Vagina (tissue), 2 donors: ENCODE data around the gene ADD1. TPM values are rescaled to one million over a fixed set of nuclear protein-coding genes. Genes with fewer than 3 reads are reported as not detected.

Experiments used
- DNase-seq, 2 donors: peaks; one replicate each; pipeline ENCODE4 v3.0.0-alpha.2; 2017; ENCODE audit errors: extremely low spot score in 2 of 2
- H3K27ac ChIP-seq: fragments of 200-600 bp; sonication (generic); one replicate; pipeline ENCODE4 v1.5.1; 2019
- H3K27me3 ChIP-seq: fragments of 200-600 bp; sonication (generic); one replicate; pipeline ENCODE4 v1.5.1; 2019
- H3K36me3 ChIP-seq, 2 donors: fragments of 200-600 bp; sonication (generic); one replicate each; pipeline ENCODE4 v1.5.1; 2017 to 2019
- H3K4me1 ChIP-seq: fragments of 200-600 bp; sonication (generic); one replicate; pipeline ENCODE4 v1.5.1; 2019
- H3K4me3 ChIP-seq, 2 donors: fragments of 200-600 bp; sonication (generic); 1 replicate in 1 of 2; 2 replicates in 1 of 2; pipeline ENCODE4 v1.5.1; 2016 to 2019
- H3K9me3 ChIP-seq: fragments of 200-600 bp; sonication (generic); one replicate; pipeline ENCODE4 v1.5.1; 2019
- CTCF ChIP-seq, 3 experiments: fragments of 450-650 bp in 2 of 3; fragments of 200-600 bp in 1 of 3; sonication (generic) in 1 of 3; IDR thresholded peaks; one replicate each; pipeline ENCODE4 v1.5.1; 2017 to 2019; ENCODE audit warnings: antibody characterized with exemption in 3 of 3, mild to moderate bottlenecking in 2 of 3, moderate library complexity in 2 of 3
- POLR2A ChIP-seq, 2 donors: fragments of 450-650 bp; IDR thresholded peaks; one replicate each; pipeline ENCODE4 v1.6.1; 2017; ENCODE audit warnings: antibody characterized with exemption in 2 of 2, mild to moderate bottlenecking in 2 of 2, moderate library complexity in 2 of 2
- POLR2AphosphoS5 ChIP-seq, 2 donors: sonication (generic); formaldehyde crosslinking; IDR thresholded peaks; one replicate each; pipeline ENCODE4 v1.9.0; 2017; ENCODE audit warnings: antibody characterized with exemption in 2 of 2, mild to moderate bottlenecking in 2 of 2, low read depth in 1 of 2; ENCODE audit not compliant: insufficient read depth in 1 of 2
- intact Hi-C: fragments of 100-400 bp; cut with DNase I; formaldehyde crosslinking; loops from one replicate; pipeline ENCODE4 v1.15.1; 2023
- total RNA-seq: library from RNA; depleted of rRNA; stranded (reverse); fragments of >200 nt; gene quantifications from one replicate; pipeline ENCODE4 v1.2.3, GENCODE V29; 2016

The ADD1 gene
- total RNA-seq, 1 donor from 2014 or later, result 228 TPM

GRCh38 chr4:2871911-2872310, 28.3 kb downstream of the ADD1 start:
- DNase-seq, result no peak
- H3K27me3 ChIP-seq, result no peaks in the 10 kb centered on the region
- peaks cover 0 to 10% of the 10 kb centered on the region in 2 donors for H3K36me3 ChIP-seq
- H3K4me1 ChIP-seq, result peaks cover 70% of the 10 kb centered on the region
- no peak for TF ChIP-seq CTCF (IDR thresholded peaks at IDR 0.05)
- TF ChIP-seq POLR2A (IDR thresholded peaks at IDR 0.05), result no peak
- TF ChIP-seq POLR2AphosphoS5 (IDR thresholded peaks at IDR 0.05; ENCODE audit: insufficient read depth in 1 of 2, low read depth in 1 of 2), result no peak
- no peak overlapping the region for H3K27ac ChIP-seq
- intact Hi-C loops, result no loop called here
- H3K4me3 ChIP-seq, result no peak overlapping the region
- H3K9me3 ChIP-seq, result no peaks in the 10 kb centered on the region

- intact Hi-C loops, result no loop called here
- no peak overlapping the region for H3K27ac ChIP-seq
- no peak overlapping the region for H3K4me3 ChIP-seq
- peaks cover 57% of the 10 kb centered on the region for H3K4me1 ChIP-seq
- no peaks in the 10 kb centered on the region for H3K27me3 ChIP-seq
- TF ChIP-seq CTCF (IDR thresholded peaks at IDR 0.05), result no peak
- no peak for TF ChIP-seq POLR2AphosphoS5 (IDR thresholded peaks at IDR 0.05; ENCODE audit: insufficient read depth in 1 of 2, low read depth in 1 of 2)
- no peak for TF ChIP-seq POLR2A (IDR thresholded peaks at IDR 0.05)
- DNase-seq, result no peak
- no peaks in the 10 kb centered on the region for H3K9me3 ChIP-seq
- H3K36me3 ChIP-seq, result peaks cover 0 to 17% of the 10 kb centered on the region in 2 donors
Measured at GRCh38 chr4:2873329-2873728, 29.7 kb downstream of the ADD1 start.

GRCh38 chr4:2874861-2875260, 31.2 kb downstream of the ADD1 start:
- H3K4me1 ChIP-seq, result peaks cover 50% of the 10 kb centered on the region
- TF ChIP-seq POLR2A (IDR thresholded peaks at IDR 0.05) (no peak), POLR2AphosphoS5 (IDR thresholded peaks at IDR 0.05; ENCODE audit: insufficient read depth in 1 of 2, low read depth in 1 of 2) (no peak), CTCF (IDR thresholded peaks at IDR 0.05) (no peak)
- H3K4me3 ChIP-seq, result no peak overlapping the region
- H3K27ac ChIP-seq, result no peak overlapping the region
- DNase-seq, result no peak
- intact Hi-C loops, result no loop called here
- no peaks in the 10 kb centered on the region for H3K27me3 ChIP-seq
- H3K9me3 ChIP-seq, result no peaks in the 10 kb centered on the region
- peaks cover 0 to 27% of the 10 kb centered on the region in 2 donors for H3K36me3 ChIP-seq

- TF ChIP-seq POLR2A (IDR thresholded peaks at IDR 0.05), result no peak
- no peak for TF ChIP-seq POLR2AphosphoS5 (IDR thresholded peaks at IDR 0.05; ENCODE audit: insufficient read depth in 1 of 2, low read depth in 1 of 2)
- TF ChIP-seq CTCF (IDR thresholded peaks at IDR 0.05), result no peak
- Histone ChIP-seq H3K27me3 (no peaks in the 10 kb centered on the region), H3K4me3 (no peak overlapping the region), H3K27ac (no peak overlapping the region), H3K4me1 (peaks cover 43% of the 10 kb centered on the region), H3K9me3 (no peaks in the 10 kb centered on the region), H3K36me3 (peaks cover 0 to 30% of the 10 kb centered on the region in 2 donors)
- intact Hi-C loops, result no loop called here
- DNase-seq, result no peak
Measured at GRCh38 chr4:2875556-2875955, 31.9 kb downstream of the ADD1 start.

- peaks cover 0 to 30% of the 10 kb centered on the region in 2 donors for H3K36me3 ChIP-seq
- H3K27ac ChIP-seq, result no peak overlapping the region
- H3K27me3 ChIP-seq, result no peaks in the 10 kb centered on the region
- no peaks in the 10 kb centered on the region for H3K9me3 ChIP-seq
- DNase-seq, result no peak
- TF ChIP-seq POLR2AphosphoS5 (IDR thresholded peaks at IDR 0.05; ENCODE audit: insufficient read depth in 1 of 2, low read depth in 1 of 2), result no peak
- TF ChIP-seq POLR2A (IDR thresholded peaks at IDR 0.05), result no peak
- TF ChIP-seq CTCF (IDR thresholded peaks at IDR 0.05), result no peak
- intact Hi-C loops, result no loop called here
- H3K4me3 ChIP-seq, result no peak overlapping the region
- H3K4me1 ChIP-seq, result peaks cover 29% of the 10 kb centered on the region
Measured at GRCh38 chr4:2878346-2878745, 34.7 kb downstream of the ADD1 start.
